ENCODE measurements around the gene MEF2C.
A peak's percentile ranks its signal among the peaks of the same experiment; 100 is the strongest.
"Not testable (repeated sequence)": the region's sequence is repeated elsewhere in the genome, so short reads cannot be mapped to it uniquely, and the experiment has no call there.

The MEF2C gene

GRCh38 chr5:88901077-88901476 lies 18.1 kb upstream of the MEF2C start:
- H3K4me3 ChIP-seq (ENCODE audit: low read length); H3K4me1 ChIP-seq (ENCODE audit: control insufficient read depth, insufficient read depth, low read length); H3K36me3 ChIP-seq (ENCODE audit: control insufficient read depth, insufficient read depth, low read length); H3K9ac ChIP-seq (ENCODE audit: low read length); H3K27ac ChIP-seq (ENCODE audit: low read depth, low read length); H3K27me3 ChIP-seq (ENCODE audit: control insufficient read depth, insufficient read depth, low read length): not testable (repeated sequence)

- H3K27ac ChIP-seq (ENCODE audit: low read depth, low read length), result no peak overlapping the region
- H3K4me3 ChIP-seq (ENCODE audit: low read length), result no peak overlapping the region
- no peaks in the 10 kb centered on the region for H3K36me3 ChIP-seq (ENCODE audit: control insufficient read depth, insufficient read depth, low read length)
- no peaks in the 10 kb centered on the region for H3K4me1 ChIP-seq (ENCODE audit: control insufficient read depth, insufficient read depth, low read length)
- H3K27me3 ChIP-seq (ENCODE audit: control insufficient read depth, insufficient read depth, low read length), result no peaks in the 10 kb centered on the region
- H3K9ac ChIP-seq (ENCODE audit: low read length), result no peak overlapping the region
Observed at GRCh38 chr5:88899096-88899737, 16.2 kb upstream of the MEF2C start.

GRCh38 chr5:88897748-88898147 lies 14.8 kb upstream of the MEF2C start:
- no peak overlapping the region for H3K27ac ChIP-seq (ENCODE audit: low read depth, low read length)
- H3K27me3 ChIP-seq (ENCODE audit: control insufficient read depth, insufficient read depth, low read length), result no peaks in the 10 kb centered on the region
- H3K4me1 ChIP-seq (ENCODE audit: control insufficient read depth, insufficient read depth, low read length), result no peaks in the 10 kb centered on the region
- H3K4me3 ChIP-seq (ENCODE audit: low read length), result no peak overlapping the region
- H3K9ac ChIP-seq (ENCODE audit: low read length), result no peak overlapping the region
- no peaks in the 10 kb centered on the region for H3K36me3 ChIP-seq (ENCODE audit: control insufficient read depth, insufficient read depth, low read length)

- H3K27ac ChIP-seq (ENCODE audit: low read depth, low read length), result no peak overlapping the region
- H3K4me3 ChIP-seq (ENCODE audit: low read length), result no peak overlapping the region
- no peak overlapping the region for H3K9ac ChIP-seq (ENCODE audit: low read length)
- H3K4me1 ChIP-seq (ENCODE audit: control insufficient read depth, insufficient read depth, low read length), result no peaks in the 10 kb centered on the region
- H3K36me3 ChIP-seq (ENCODE audit: control insufficient read depth, insufficient read depth, low read length), result no peaks in the 10 kb centered on the region
- H3K27me3 ChIP-seq (ENCODE audit: control insufficient read depth, insufficient read depth, low read length), result no peaks in the 10 kb centered on the region
Observed at GRCh38 chr5:88895681-88896501, 12.9 kb upstream of the MEF2C start.

GRCh38 chr5:88892669-88893068 lies 9.7 kb upstream of the MEF2C start:
- Histone ChIP-seq H3K36me3 (ENCODE audit: control insufficient read depth, insufficient read depth, low read length) (no peaks in the 10 kb centered on the region), H3K9ac (ENCODE audit: low read length) (no peak overlapping the region), H3K4me1 (ENCODE audit: control insufficient read depth, insufficient read depth, low read length) (peaks cover 3% of the 10 kb centered on the region), H3K27me3 (ENCODE audit: control insufficient read depth, insufficient read depth, low read length) (peaks cover 2% of the 10 kb centered on the region), H3K27ac (ENCODE audit: low read depth, low read length) (no peak overlapping the region), H3K4me3 (ENCODE audit: low read length) (no peak overlapping the region)

- H3K9ac ChIP-seq (ENCODE audit: low read length), result peak overlapping the region; percentile 71
- peak overlapping the region; percentile 95 for H3K27ac ChIP-seq (ENCODE audit: low read depth, low read length)
- peaks cover 6% of the 10 kb centered on the region for H3K4me1 ChIP-seq (ENCODE audit: control insufficient read depth, insufficient read depth, low read length)
- H3K4me3 ChIP-seq (ENCODE audit: low read length), result peak overlapping the region; percentile 70
- H3K27me3 ChIP-seq (ENCODE audit: control insufficient read depth, insufficient read depth, low read length), result peaks cover 2% of the 10 kb centered on the region
- no peaks in the 10 kb centered on the region for H3K36me3 ChIP-seq (ENCODE audit: control insufficient read depth, insufficient read depth, low read length)
Observed at GRCh38 chr5:88890070-88890781, 7.2 kb upstream of the MEF2C start.

- H3K4me1 ChIP-seq (ENCODE audit: control insufficient read depth, insufficient read depth, low read length), result peaks cover 6% of the 10 kb centered on the region
- H3K36me3 ChIP-seq (ENCODE audit: control insufficient read depth, insufficient read depth, low read length), result no peaks in the 10 kb centered on the region
- peak overlapping the region; percentile 70 for H3K4me3 ChIP-seq (ENCODE audit: low read length)
- peaks cover 2% of the 10 kb centered on the region for H3K27me3 ChIP-seq (ENCODE audit: control insufficient read depth, insufficient read depth, low read length)
- peak overlapping the region; percentile 71 for H3K9ac ChIP-seq (ENCODE audit: low read length)
- H3K27ac ChIP-seq (ENCODE audit: low read depth, low read length), result peak overlapping the region; percentile 95
Observed at GRCh38 chr5:88889189-88890069, 6.4 kb upstream of the MEF2C start.

GRCh38 chr5:88888848-88889188 lies 5.8 kb upstream of the MEF2C start:
- Histone ChIP-seq H3K27me3 (ENCODE audit: control insufficient read depth, insufficient read depth, low read length) (peaks cover 2% of the 10 kb centered on the region), H3K27ac (ENCODE audit: low read depth, low read length) (peak overlapping the region; percentile 95), H3K4me1 (ENCODE audit: control insufficient read depth, insufficient read depth, low read length) (peaks cover 6% of the 10 kb centered on the region), H3K36me3 (ENCODE audit: control insufficient read depth, insufficient read depth, low read length) (no peaks in the 10 kb centered on the region), H3K4me3 (ENCODE audit: low read length) (peak overlapping the region; percentile 70), H3K9ac (ENCODE audit: low read length) (peak overlapping the region; percentile 32)

GRCh38 chr5:88888291-88888690 lies 5.3 kb upstream of the MEF2C start:
- H3K4me3 ChIP-seq (ENCODE audit: low read length), result no peak overlapping the region
- H3K4me1 ChIP-seq (ENCODE audit: control insufficient read depth, insufficient read depth, low read length), result peaks cover 6% of the 10 kb centered on the region
- no peak overlapping the region for H3K9ac ChIP-seq (ENCODE audit: low read length)
- H3K36me3 ChIP-seq (ENCODE audit: control insufficient read depth, insufficient read depth, low read length), result no peaks in the 10 kb centered on the region
- H3K27me3 ChIP-seq (ENCODE audit: control insufficient read depth, insufficient read depth, low read length), result peaks cover 2% of the 10 kb centered on the region
- peak overlapping the region; percentile 95 for H3K27ac ChIP-seq (ENCODE audit: low read depth, low read length)

- peaks cover 2% of the 10 kb centered on the region for H3K27me3 ChIP-seq (ENCODE audit: control insufficient read depth, insufficient read depth, low read length)
- H3K27ac ChIP-seq (ENCODE audit: low read depth, low read length), result peak overlapping the region; percentile 3
- H3K4me3 ChIP-seq (ENCODE audit: low read length), result no peak overlapping the region
- no peak overlapping the region for H3K9ac ChIP-seq (ENCODE audit: low read length)
- H3K4me1 ChIP-seq (ENCODE audit: control insufficient read depth, insufficient read depth, low read length), result peaks cover 6% of the 10 kb centered on the region
- no peaks in the 10 kb centered on the region for H3K36me3 ChIP-seq (ENCODE audit: control insufficient read depth, insufficient read depth, low read length)
Observed at GRCh38 chr5:88887342-88887741, 4.4 kb upstream of the MEF2C start.

GRCh38 chr5:88886746-88887341 lies 3.9 kb upstream of the MEF2C start:
- Histone ChIP-seq H3K4me3 (ENCODE audit: low read length) (peak overlapping the region; percentile 21), H3K4me1 (ENCODE audit: control insufficient read depth, insufficient read depth, low read length) (peaks cover 6% of the 10 kb centered on the region), H3K36me3 (ENCODE audit: control insufficient read depth, insufficient read depth, low read length) (no peaks in the 10 kb centered on the region), H3K9ac (ENCODE audit: low read length) (no peak overlapping the region), H3K27ac (ENCODE audit: low read depth, low read length) (peak overlapping the region; percentile 53), H3K27me3 (ENCODE audit: control insufficient read depth, insufficient read depth, low read length) (peaks cover 2% of the 10 kb centered on the region)

All from rectal smooth muscle tissue (tissue), 1 donor.